HEK293 (cell line): Measurements from ENCODE around the gene OR5AU1.

ENCODE experiments used
- CTCF ChIA-PET: fragments of 350-600 bp; formaldehyde crosslinking; extraction: SDS; loops from one replicate; lab custom pipeline; 2021; ENCODE audit warnings: antibody characterized with exemption; lab: Yijun Ruan, JAX
- POLR2A ChIA-PET: fragments of 300-600 bp; formaldehyde crosslinking; extraction: SDS; loops from one replicate; lab custom pipeline; 2020; ENCODE audit warnings: antibody characterized with exemption, inconsistent platforms; lab: Yijun Ruan, JAX
- H3K27ac ChIP-seq: fragments of 200-500 bp; sonication (Bioruptor generic); 2 replicates; pipeline ENCODE4 v1.5.1; 2014; ENCODE audit warnings: low read depth, low read length, control low read depth, inconsistent platforms; ENCODE audit errors: extremely low read depth
- H3K36me3 ChIP-seq, 2 experiments: fragments of 200-500 bp in 1 of 2; sonication (Bioruptor generic) in 1 of 2; 1 replicate in 1 of 2; 2 replicates in 1 of 2; pipeline ENCODE4 v1.5.1; 2014 to 2017; ENCODE audit warnings: inconsistent platforms in 2 of 2, low read length in 2 of 2; ENCODE audit not compliant: control insufficient read depth in 2 of 2, insufficient read depth in 1 of 2
- H3K4me1 ChIP-seq: fragments of 200-500 bp; sonication (Bioruptor generic); 2 replicates; pipeline ENCODE4 v1.5.1; 2014; ENCODE audit warnings: mild to moderate bottlenecking, low read length, inconsistent platforms; ENCODE audit not compliant: control insufficient read depth, insufficient read depth
- H3K4me3 ChIP-seq: 2 replicates; pipeline ENCODE4 v1.5.1; 2011; ENCODE audit warnings: low read depth, mild to moderate bottlenecking, control low read depth, low read length, moderate library complexity
- H3K9me3 ChIP-seq: fragments of 200-500 bp; sonication (Bioruptor generic); 2 replicates; pipeline ENCODE4 v1.5.1; 2014; ENCODE audit warnings: low read depth, low read length, inconsistent platforms; ENCODE audit not compliant: control insufficient read depth, insufficient read depth
- CTCF ChIP-seq: fragments of 450-650 bp; formaldehyde crosslinking; IDR thresholded peaks from 2 replicates; pipeline ENCODE4 v1.5.1; 2016; ENCODE audit warnings: missing biosample characterization, missing genetic modification characterization
- GLI4 ChIP-seq: fragments of 450-650 bp; formaldehyde crosslinking; IDR thresholded peaks from 2 replicates; pipeline ENCODE4 v1.5.1; 2016; ENCODE audit warnings: missing biosample characterization, missing genetic modification characterization
- GLIS1 ChIP-seq: fragments of 450-650 bp; formaldehyde crosslinking; IDR thresholded peaks from 2 replicates; pipeline ENCODE4 v1.5.1; 2016; ENCODE audit warnings: missing biosample characterization, missing genetic modification characterization
- KLF10 ChIP-seq: fragments of 450-650 bp; IDR thresholded peaks from 2 replicates; pipeline ENCODE4 v1.5.1; 2018; ENCODE audit warnings: missing biosample characterization, mild to moderate bottlenecking, missing genetic modification characterization
- PRDM10 ChIP-seq: fragments of 450-650 bp; formaldehyde crosslinking; IDR thresholded peaks from 2 replicates; pipeline ENCODE4 v1.5.1; 2016; ENCODE audit warnings: missing biosample characterization, missing genetic modification characterization
- SCRT2 ChIP-seq: fragments of 450-650 bp; formaldehyde crosslinking; IDR thresholded peaks from 2 replicates; pipeline ENCODE4 v1.5.1; 2016; ENCODE audit warnings: missing biosample characterization, missing genetic modification characterization
- YY2 ChIP-seq: fragments of 450-650 bp; formaldehyde crosslinking; IDR thresholded peaks from 2 replicates; pipeline ENCODE4 v1.5.1; 2016; ENCODE audit warnings: missing biosample characterization, missing genetic modification characterization
- ZBTB6 ChIP-seq: fragments of 450-650 bp; formaldehyde crosslinking; IDR thresholded peaks from 2 replicates; pipeline ENCODE4 v1.5.1; 2017; ENCODE audit warnings: missing biosample characterization, missing genetic modification characterization
- ZFP41 ChIP-seq: fragments of 450-650 bp; formaldehyde crosslinking; IDR thresholded peaks from 2 replicates; pipeline ENCODE4 v1.5.1; 2016; ENCODE audit warnings: missing biosample characterization, missing genetic modification characterization, borderline replicate concordance
- ZNF24 ChIP-seq: fragments of 450-650 bp; formaldehyde crosslinking; IDR thresholded peaks from 2 replicates; pipeline ENCODE4 v1.5.1; 2016; ENCODE audit warnings: missing biosample characterization, missing genetic modification characterization
- ZNF549 ChIP-seq: fragments of 450-650 bp; IDR thresholded peaks from 2 replicates; pipeline ENCODE4 v1.5.1; 2018; ENCODE audit warnings: missing biosample characterization, missing genetic modification characterization, mild to moderate bottlenecking, inconsistent platforms, moderate library complexity
- ZNF600 ChIP-seq: fragments of 450-650 bp; formaldehyde crosslinking; IDR thresholded peaks from 2 replicates; pipeline ENCODE4 v1.5.1; 2016; ENCODE audit warnings: missing biosample characterization, missing genetic modification characterization
- ZNF621 ChIP-seq: fragments of 450-650 bp; formaldehyde crosslinking; IDR thresholded peaks from 2 replicates; pipeline ENCODE4 v1.5.1; 2017; ENCODE audit warnings: missing biosample characterization, missing genetic modification characterization
- ZNF707 ChIP-seq: fragments of 450-650 bp; formaldehyde crosslinking; IDR thresholded peaks from 2 replicates; pipeline ENCODE4 v1.5.1; 2016; ENCODE audit warnings: missing biosample characterization, missing genetic modification characterization
- ZSCAN23 ChIP-seq: fragments of 450-650 bp; formaldehyde crosslinking; IDR thresholded peaks from 2 replicates; pipeline ENCODE4 v1.5.1; 2016; ENCODE audit warnings: missing biosample characterization, missing genetic modification characterization

The OR5AU1 gene

GRCh38 chr14:21204167-21205025 lies 48.5 kb upstream of the OR5AU1 start:
- peaks cover 30 to 73% of the 10 kb centered on the region in 2 experiments for H3K36me3 ChIP-seq
- POLR2A ChIA-PET = no interaction called here
- no peaks in the 10 kb centered on the region for H3K4me1 ChIP-seq
- no peaks in the 10 kb centered on the region for H3K9me3 ChIP-seq
- H3K27ac ChIP-seq = no peak overlapping the region
- CTCF ChIA-PET = interaction anchor here (0.5 to 1.7 kb wide), 3 partner anchors 12 to 136 kb away, joined by 3 to 4 read pairs (median 3); no protein-coding TSS in a partner anchor
- no peak overlapping the region for H3K4me3 ChIP-seq
- TF ChIP-seq ZNF621 (tag by site-specific recombination) (no peak), PRDM10 (tag by site-specific recombination) (0 out of 2 replicates have a peak, but pooled peaks have one; percentile 11), ZBTB6 (tag by site-specific recombination) (no peak), KLF10 (no peak), ZNF24 (no peak), ZSCAN23 (tag by site-specific recombination) (no peak), ZFP41 (tag by site-specific recombination) (no peak)

GRCh38 chr14:21203470-21204166 lies 47.8 kb upstream of the OR5AU1 start:
- TF ChIP-seq ZNF600 (tag by site-specific recombination) (0 out of 2 replicates have a peak, but pooled peaks have one; percentile 32), ZNF549 (tag by site-specific recombination) (no peak), ZNF707 (tag by site-specific recombination) (no peak), GLIS1 (tag by site-specific recombination) (0 out of 2 replicates have a peak, but pooled peaks have one; percentile 7), YY2 (no peak), SCRT2 (tag by site-specific recombination) (no peak), CTCF (tag by site-specific recombination) (no peak), GLI4 (no peak)
- Histone ChIP-seq H3K36me3 (peaks cover 23 to 65% of the 10 kb centered on the region in 2 experiments), H3K27ac (no peak overlapping the region)

More at GRCh38 chr14:21203470-21204166, 47.8 kb upstream of the OR5AU1 start:
- H3K9me3 ChIP-seq = no peaks in the 10 kb centered on the region
- H3K4me3 ChIP-seq = no peak overlapping the region
- ChIA-PET POLR2A (no interaction called here), CTCF (interaction anchor here (0.6 to 1.7 kb wide), 3 partner anchors 11 to 136 kb away, joined by 3 to 4 read pairs (median 3); no protein-coding TSS in a partner anchor)
- H3K4me1 ChIP-seq = no peaks in the 10 kb centered on the region
